GM19043 (cell line): ENCODE results near the gene PC.
A peak's percentile ranks its signal among the peaks of the same experiment; 100 is the strongest.
"Not testable (repeated sequence)": the region's sequence is repeated elsewhere in the genome, so short reads cannot be mapped to it uniquely, and the experiment has no call there.

Experiments
- ATAC-seq: cut with Tn5 transposase; IDR thresholded peaks from one replicate; pipeline ENCODE4 v1.9.1; 2021; ENCODE audit warnings: low read depth; ENCODE audit not compliant: unreplicated experiment

Gene PC

GRCh38 chr11:66979336-66979980, 21.3 kb upstream of the PC start:
- ATAC-seq = no peak

DNA sequence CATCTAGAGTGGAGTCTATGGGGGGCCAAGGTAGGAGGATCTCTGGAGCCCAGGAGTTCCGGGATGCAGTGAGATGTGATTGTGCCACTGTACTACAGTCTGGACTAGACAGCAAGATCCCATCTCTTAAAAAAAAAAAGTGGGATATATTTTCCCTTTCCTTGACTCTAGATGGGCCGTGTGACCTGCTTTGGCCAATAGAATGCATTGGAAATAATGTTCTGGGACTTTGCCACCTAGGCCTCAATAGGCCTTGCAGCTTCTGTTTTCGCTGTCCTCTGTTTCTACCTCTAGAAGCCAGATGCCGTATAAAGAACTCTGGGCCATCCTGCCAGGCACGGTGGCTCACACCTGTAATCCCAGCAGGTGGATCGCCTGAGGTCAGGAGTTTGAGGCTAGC, 20.5 kb upstream of the PC start:
- ATAC-seq = no peak

DNA sequence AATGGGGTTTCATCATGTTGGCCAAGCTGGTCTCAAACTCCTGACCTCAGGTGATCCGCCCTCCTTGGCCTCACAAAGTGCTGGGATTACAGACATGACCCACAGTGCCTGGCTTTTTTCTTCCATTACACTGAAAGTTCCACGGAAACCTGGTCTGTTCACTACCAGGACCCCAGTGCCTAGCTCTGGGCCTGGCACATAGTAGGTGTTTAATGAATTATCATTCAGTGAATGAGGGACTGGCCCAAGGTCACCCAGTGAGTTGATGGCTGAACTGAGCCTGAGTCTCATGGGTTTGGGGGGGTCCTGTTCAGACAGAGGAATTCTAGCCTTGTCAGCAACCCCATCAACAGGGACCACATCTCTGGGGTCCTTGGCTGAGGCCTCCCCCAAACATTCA, 20.0 kb upstream of the PC start:
- ATAC-seq = no peak

GRCh38 chr11:66976925-66977324, 18.7 kb upstream of the PC start:
- ATAC-seq = no peak

GRCh38 chr11:66976028-66976467, 17.9 kb upstream of the PC start:
- ATAC-seq = no peak

DNA sequence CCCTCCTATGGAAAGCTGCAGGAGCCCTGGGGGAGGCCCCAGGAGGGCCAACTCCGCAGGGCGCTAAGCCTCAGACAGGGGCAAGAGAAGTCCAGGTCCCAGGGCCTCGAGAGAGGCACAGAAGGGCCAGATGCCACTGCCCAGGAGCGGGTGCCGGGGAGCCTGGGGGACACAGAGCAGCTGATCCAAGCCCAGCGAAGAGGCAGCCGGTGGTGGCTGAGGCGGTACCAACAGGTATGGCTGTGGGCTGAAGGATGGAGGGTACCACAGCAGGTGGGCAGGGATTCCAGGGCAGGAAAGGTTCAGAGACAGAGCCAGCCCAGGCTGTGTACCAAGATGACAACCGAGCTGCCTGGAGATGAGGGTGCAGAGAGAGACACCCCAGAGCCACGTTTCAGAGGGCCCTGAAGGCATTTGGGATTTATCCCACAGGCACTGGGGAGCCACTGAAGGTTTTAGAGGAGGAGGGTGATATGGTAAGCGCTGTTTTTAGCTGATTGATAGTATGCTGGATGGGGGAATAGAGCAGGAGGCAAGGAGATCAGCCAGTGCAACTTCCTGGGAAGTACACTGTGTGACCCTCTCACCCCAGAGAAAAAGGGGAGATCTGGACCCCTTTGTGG, 17.3 kb upstream of the PC start:
- ATAC-seq = no peak

- ATAC-seq = no peak
Observed at GRCh38 chr11:66974724-66975404, 16.7 kb upstream of the PC start, which contains the start of gene C11orf86. Gene C11orf86 (plus strand): TSS chr11:66975304. CDS start chr11:66975363, 59 bp downstream.

- no peak for ATAC-seq
Observed at GRCh38 chr11:66973956-66974580, 15.9 kb upstream of the PC start.

DNA sequence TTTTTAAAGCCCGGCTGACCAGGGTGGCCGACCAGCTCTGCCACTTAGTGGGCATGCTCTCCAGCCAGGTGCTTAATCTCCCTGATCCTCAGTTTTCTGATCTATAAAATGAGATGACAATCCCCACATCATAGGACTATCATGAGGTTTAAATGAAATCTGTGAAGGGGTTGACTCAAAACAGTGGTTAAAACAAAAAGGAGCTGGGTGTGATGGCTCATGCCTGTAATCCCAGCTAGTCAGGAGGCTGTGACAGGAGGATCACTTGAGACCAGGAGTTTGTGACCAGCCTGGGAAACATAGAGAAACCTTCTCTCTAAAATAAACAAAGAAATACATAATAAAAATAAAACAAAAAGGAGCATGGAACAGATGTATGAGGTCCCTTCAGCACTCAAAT, 13.3 kb upstream of the PC start:
- ATAC-seq = no peak

GRCh38 chr11:66970807-66971442, 12.7 kb upstream of the PC start:
- no peak for ATAC-seq

DNA sequence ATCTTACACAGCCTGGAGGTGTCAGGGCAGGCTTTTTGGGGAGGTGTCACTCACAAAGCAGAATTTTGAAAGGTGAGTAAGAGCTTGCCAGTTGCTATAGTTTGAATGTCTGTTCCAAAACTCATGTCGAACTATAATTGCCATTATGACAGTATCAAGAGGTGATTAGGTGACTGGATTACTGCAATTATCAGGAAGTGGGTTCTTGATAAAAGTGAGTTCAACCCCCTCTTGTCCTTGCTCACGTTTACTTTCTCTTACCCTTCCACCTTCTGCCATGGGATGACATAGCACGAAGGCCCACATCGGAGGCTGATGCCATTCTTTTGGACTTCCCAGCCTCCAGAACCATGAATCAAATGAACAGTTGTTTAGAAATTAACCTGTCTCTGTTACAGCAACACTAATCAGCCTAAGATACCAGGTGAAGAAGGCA, 12.2 kb upstream of the PC start:
- no peak for ATAC-seq

- ATAC-seq = no peak
Observed at GRCh38 chr11:66969584-66970225, 11.5 kb upstream of the PC start.

DNA sequence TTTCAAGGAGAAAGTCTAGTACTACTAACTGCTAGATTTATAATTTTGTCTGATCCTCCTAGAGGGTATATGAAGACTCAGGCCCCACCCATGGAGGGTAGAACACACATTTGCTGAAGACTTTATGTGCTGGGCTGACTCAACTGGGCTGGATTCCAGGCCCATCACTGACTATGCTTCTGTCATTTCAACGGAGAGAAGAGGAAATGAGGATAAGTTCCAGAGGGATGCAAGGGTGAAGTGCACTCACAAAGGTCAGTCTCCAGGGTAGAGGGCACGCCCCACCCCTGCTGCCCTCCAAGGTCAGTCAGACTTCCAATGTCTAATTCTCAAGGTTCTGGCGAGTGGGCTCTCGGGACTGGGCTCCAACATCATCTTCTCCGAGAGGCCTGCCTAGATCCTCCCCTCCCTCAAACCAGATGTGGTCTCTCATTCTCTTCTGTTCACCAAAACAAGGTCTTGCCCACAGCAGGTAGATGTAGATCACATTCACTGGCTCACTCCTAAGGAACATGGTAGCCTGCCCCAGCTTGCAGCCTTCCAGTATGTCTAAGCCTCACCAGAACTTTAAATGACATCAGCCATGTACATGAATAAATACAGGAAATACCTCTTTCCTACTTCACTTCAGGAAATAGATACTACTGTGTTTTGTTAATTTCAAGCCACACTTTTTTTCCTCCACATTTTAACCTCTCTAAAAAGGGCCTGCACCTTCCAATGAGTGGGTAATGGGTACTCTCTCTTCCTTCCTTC, 9.7 kb upstream of the PC start:
- ATAC-seq = no peak

DNA sequence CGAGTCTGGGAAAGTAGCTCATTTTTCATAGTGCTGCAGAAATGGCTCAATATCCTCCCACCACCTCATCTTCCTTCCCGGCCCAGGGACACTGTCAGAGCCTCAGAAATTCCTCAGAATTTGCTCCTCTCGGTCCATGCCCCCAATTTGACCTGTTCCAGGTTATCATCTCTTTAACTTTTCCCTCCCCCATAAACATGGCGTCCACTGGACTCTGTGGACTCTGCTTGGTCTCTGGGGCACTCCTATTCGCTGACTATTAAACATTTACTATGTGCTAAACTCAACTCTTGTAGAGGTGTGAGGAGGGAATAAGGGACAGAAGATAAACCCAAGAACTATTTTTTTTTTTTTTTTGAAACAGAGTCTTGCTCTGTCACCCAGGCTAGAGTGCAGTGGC, 8.2 kb upstream of the PC start:
- no peak for ATAC-seq

DNA sequence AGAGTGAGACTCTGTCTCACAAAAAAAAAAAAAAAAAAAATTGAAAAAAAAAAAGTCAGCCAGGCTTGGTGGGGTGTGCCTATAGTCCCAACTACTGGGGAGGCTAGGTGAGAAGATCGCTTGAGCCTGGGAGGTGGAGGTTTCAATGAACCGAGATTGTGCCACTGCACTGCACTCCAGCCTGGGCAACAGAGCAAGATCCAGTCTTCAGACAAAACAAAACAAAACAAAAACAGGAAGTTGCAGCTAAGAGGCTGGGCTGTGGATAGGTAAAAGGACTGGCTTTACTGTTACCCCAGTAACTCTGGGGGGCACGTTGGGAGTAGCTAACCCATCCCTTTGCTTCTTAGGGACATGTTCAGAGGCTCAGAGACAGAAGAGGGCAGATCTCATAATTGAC, 6.3 kb upstream of the PC start:
- ATAC-seq = no peak

DNA sequence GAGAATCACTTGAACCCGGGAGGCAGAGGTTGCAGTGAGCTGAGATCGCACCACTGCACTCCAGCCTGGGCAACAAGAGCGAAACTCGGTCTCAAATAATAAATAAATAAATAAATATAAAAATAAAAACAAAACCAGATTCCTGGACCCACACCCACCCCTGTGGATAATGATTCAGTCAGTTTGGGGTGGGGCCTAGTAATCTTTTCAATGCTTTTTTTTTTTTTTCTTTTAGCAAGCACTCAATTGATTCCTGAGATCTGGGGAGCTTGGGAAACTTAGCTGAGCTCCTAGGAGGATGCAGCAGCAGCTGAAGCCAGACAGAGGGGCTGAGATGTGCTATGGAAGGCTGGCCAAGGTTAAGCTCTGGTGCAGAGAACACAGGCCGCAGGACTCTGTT, 4.6 kb upstream of the PC start:
- ATAC-seq = no peak

GRCh38 chr11:66962247-66962646, 4.1 kb upstream of the PC start:
- no peak for ATAC-seq

DNA sequence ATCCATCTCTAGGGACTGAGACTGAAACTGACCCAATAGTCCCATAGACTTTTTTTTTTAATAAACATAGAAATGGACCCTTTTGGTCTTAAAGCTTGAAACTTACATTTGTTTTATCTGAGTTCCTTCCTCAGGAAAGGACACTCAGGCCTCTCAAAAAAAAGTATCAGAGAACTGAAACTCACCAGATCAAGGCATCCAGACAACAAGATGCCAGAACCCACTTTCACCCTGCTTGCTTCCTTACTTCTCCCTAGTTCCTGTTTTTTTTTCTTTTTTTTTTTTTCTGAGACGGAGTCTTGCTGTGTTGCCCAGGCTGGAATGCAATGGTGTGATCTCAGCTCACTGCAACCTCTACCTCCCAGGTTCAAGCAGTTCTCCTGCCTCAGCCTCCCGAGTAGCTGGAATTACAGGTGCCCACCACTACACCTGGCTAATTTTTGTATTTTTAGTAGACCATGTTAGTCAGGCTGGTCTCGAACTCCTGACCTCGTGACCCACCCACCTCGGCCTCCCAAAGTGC, 3.6 kb upstream of the PC start:
- ATAC-seq = not testable (repeated sequence)

DNA sequence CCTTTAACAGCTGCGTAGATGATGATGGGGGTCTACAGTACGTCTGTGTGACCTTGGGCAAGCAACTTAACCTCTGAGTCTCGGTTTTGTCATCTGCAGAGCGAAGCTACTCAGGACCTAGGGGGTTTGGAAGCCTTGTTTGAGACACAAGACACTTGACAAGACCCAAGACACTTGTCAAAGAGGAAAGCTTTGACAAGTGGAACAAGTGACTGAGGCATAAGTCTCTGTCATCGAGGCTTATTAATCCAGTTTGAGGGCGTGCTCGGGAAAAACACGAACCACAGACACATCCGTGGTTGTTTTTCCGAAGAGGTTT, 732 bp upstream of the PC start:
- ATAC-seq = no peak

- ATAC-seq = peak; percentile 12
Observed at GRCh38 chr11:66957971-66958231, 282 bp downstream of the PC start.
